Activated naive CD8-positive, alpha-beta T cell treated with anti-CD3 and anti-CD28 coated beads for 36 hours (primary cell): ENCODE results near the gene POLR2C. TPM values are rescaled to one million over a fixed set of nuclear protein-coding genes. Genes with fewer than 3 reads are reported as not detected.

Source experiments
- DNase-seq: peaks from one replicate; pipeline ENCODE4 v3.0.0; 2021
- H3K27ac Mint-ChIP-seq: one replicate; pipeline ENCODE4 v1.8.0; 2022; ENCODE audit warnings: mild to moderate bottlenecking, moderate library complexity, mixed read lengths
- H3K27me3 Mint-ChIP-seq: one replicate; pipeline ENCODE4 v1.8.0; 2022; ENCODE audit warnings: mild to moderate bottlenecking, mixed read lengths
- H3K36me3 Mint-ChIP-seq: one replicate; pipeline ENCODE4 v1.8.0; 2021; ENCODE audit warnings: mild to moderate bottlenecking, mixed read lengths
- H3K4me1 Mint-ChIP-seq: one replicate; pipeline ENCODE4 v1.8.0; 2021; ENCODE audit warnings: mixed read lengths
- H3K4me3 Mint-ChIP-seq: one replicate; pipeline ENCODE4 v1.8.0; 2022; ENCODE audit warnings: mild to moderate bottlenecking, moderate library complexity, mixed read lengths
- H3K9me3 Mint-ChIP-seq: one replicate; pipeline ENCODE4 v1.8.0; 2022; ENCODE audit warnings: mixed read lengths
- total RNA-seq, 2 experiments: library from RNA; stranded (reverse); gene quantifications; one replicate each; pipeline ENCODE4 v1.2.3, GENCODE V29; 2021

POLR2C gene
- total RNA-seq, 2 experiments from 2014 or later: 72.1 to 76.2 TPM

DNA sequence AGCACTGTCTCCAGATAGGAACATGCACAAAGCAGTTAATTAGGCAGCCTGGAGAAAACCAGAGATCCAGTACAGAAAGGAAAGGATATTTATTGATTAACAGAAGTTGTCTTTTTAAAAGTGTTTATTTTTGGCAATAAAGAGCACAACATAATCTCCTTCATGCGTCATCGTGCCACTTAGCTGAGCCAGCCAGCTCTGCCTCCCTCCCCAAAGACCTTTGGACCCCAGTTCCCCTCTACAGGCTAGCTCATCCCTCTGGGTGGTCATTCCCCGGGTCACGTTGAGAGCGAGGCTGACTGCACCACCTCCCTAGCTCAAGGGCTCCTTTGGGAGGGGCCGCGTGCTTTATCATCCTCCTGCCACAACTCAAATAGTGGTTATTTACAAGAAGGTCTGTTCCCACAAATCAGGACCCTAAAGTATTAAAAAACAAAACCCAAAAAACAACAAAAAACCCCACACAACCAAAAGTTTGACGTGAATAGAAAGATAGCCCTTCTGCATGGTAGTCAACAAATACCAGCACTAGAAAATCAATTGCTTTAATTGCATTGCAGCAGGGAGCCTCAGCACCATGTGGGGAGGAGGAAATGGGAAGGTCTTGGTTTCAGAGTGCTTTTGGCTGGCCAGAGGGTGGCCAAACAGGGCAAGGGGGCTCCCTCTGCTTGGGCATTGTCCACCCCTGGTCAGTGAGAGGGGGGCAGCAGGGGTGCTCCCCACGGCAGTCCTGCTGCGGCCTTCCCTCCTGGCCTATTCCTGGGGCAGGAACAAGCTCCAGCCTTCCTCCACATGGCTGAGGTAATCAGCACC, 9.6 kb downstream of the POLR2C start:
- Mint-ChIP-seq H3K36me3 (peaks cover 5% of the 10 kb centered on the region), H3K9me3 (no peaks in the 10 kb centered on the region), H3K4me1 (peaks cover 11% of the 10 kb centered on the region), H3K27ac (no peak overlapping the region), H3K27me3 (no peaks in the 10 kb centered on the region), H3K4me3 (no peak overlapping the region)
- DNase-seq: no peak

DNA sequence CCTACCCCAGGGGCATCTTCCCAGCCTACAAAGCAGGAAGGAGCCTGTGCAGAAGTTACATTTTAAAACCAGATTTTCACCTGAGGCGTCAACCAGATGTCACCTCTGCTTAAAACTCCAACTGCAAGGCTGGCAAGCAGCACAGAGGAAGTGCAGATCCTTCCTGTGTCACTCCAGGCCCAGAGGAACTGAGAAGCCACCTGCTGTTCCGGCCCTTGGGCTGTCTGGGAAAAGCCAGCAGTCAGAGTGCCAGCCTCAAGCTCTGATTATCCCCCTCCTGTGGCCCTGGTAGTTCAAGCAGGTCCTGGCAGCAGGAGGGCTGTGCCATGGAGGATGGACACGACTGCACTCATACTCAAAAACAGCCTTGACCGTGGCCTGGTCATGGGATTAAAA, 10.2 kb downstream of the POLR2C start:
- Mint-ChIP-seq H3K27me3 (no peaks in the 10 kb centered on the region), H3K27ac (no peak overlapping the region), H3K9me3 (no peaks in the 10 kb centered on the region), H3K4me1 (peaks cover 13% of the 10 kb centered on the region), H3K4me3 (no peak overlapping the region), H3K36me3 (peaks cover 4% of the 10 kb centered on the region)
- no peak for DNase-seq

DNA sequence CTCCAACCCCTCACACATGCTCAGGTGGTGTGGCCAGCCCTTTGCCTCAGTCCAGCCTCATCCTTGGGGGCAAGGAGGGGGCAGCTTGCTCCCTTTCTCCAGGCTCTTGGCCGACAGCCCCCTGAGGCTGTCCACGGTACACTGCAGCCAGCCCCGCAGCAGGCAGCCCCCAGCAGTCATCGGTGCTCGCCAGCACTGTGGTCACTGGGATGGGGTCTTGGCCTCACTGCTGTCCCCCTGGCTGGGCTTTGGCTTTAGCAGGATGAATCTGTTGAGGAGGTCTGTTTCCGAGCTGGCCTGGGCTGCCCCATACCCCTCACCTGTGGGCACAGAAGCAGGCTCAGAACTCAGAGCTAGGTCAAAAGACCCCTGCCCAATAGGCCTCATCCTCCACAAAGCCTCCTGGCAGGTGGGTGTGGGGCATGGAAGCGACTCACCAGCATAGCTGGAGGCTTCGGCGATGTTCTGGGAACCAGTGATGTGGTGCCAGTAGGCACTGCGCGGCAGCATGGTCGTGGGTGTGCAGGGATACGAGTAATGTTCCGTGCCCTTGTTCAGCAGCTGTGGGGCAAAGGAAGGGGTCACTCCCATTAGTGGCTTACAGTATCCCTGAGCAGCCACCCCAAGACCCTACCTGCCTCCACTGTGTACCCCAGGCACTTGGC, 10.8 kb downstream of the POLR2C start:
- peaks cover 1% of the 10 kb centered on the region for H3K36me3 Mint-ChIP-seq
- no peak for DNase-seq

DNA sequence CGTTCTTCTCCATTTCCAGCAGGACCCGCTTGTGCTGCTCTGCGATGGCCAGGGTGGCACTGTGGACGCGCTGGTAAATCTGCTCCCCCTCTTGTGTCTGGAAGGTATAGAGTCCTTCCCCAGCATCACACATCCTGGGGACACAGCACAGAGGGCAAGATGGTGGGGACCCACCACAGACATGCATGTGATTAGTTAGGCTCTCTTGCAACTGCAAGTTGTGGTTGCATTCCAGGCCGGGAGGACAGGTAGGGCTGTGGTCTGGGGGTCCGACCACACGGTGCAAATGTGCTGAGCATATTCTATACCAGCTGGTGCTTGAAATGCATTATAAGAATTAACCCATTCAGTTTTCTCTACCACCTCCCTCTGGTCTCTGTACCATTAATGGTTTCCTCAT, 11.4 kb downstream of the POLR2C start:
- no peaks in the 10 kb centered on the region for H3K27me3 Mint-ChIP-seq
- H3K4me1 Mint-ChIP-seq: peaks cover 13% of the 10 kb centered on the region
- DNase-seq: no peak

More for the DNA sequence above, 10.8 kb downstream of the POLR2C start:
- Mint-ChIP-seq H3K4me1 (peaks cover 13% of the 10 kb centered on the region), H3K27ac (no peak overlapping the region), H3K27me3 (no peaks in the 10 kb centered on the region), H3K4me3 (no peak overlapping the region), H3K9me3 (no peaks in the 10 kb centered on the region)

DNA sequence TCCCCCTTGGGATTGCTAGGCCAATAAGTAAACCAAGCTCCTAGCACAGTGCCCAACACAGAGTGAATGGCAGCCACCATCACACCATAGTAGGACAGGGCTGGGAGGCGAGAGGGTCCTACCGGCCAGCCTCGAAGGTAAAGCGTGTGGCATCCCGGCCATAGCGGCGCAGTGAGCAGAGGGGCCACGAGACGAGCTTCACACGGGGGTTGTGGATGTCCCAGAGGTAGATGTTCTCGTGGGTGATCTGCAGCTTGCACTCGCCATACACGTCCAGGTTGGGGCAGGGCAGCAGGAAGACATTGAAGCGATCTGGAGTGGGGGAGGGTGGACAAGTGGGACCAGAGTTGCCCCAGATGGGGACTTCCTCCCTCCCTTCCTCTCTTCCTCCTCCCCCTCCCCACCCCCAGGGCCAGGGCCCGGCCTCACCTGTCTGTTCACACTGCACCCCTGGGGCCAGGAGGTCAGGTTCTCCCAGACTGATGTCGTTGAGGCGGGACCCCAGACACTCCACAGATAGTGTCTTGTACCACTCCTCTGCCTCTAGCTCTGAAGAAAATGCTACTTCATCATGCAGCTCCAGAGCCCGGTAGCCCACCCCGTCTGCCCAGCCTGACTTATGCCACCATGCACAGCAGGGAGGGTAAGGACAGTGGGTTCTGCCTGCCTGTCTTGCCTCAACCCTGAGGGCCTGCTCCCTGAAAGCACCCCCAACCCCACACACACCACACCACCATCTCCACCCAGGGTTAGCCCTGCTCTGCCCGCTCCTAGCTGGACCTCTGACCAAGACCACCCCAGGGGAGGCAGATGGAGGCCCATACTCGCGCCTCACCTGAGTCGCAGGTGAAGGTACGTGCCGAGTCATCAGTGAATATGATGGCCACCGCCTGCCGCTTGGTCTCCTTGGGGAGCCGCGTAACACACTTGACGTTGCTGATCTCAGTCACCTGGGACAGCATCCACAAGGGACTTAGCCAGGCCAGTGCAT, 12.5 kb downstream of the POLR2C start:
- H3K36me3 Mint-ChIP-seq: peaks cover 1% of the 10 kb centered on the region
- DNase-seq: no peak
- peak overlapping the region; percentile 62 for H3K27ac Mint-ChIP-seq
- H3K4me1 Mint-ChIP-seq: peaks cover 17% of the 10 kb centered on the region
- no peak overlapping the region for H3K4me3 Mint-ChIP-seq
- H3K9me3 Mint-ChIP-seq: no peaks in the 10 kb centered on the region
- H3K27me3 Mint-ChIP-seq: no peaks in the 10 kb centered on the region

More for the DNA sequence above, 11.4 kb downstream of the POLR2C start:
- H3K4me3 Mint-ChIP-seq: no peak overlapping the region
- peaks cover 1% of the 10 kb centered on the region for H3K36me3 Mint-ChIP-seq
- no peaks in the 10 kb centered on the region for H3K9me3 Mint-ChIP-seq
- H3K27ac Mint-ChIP-seq: no peak overlapping the region

DNA sequence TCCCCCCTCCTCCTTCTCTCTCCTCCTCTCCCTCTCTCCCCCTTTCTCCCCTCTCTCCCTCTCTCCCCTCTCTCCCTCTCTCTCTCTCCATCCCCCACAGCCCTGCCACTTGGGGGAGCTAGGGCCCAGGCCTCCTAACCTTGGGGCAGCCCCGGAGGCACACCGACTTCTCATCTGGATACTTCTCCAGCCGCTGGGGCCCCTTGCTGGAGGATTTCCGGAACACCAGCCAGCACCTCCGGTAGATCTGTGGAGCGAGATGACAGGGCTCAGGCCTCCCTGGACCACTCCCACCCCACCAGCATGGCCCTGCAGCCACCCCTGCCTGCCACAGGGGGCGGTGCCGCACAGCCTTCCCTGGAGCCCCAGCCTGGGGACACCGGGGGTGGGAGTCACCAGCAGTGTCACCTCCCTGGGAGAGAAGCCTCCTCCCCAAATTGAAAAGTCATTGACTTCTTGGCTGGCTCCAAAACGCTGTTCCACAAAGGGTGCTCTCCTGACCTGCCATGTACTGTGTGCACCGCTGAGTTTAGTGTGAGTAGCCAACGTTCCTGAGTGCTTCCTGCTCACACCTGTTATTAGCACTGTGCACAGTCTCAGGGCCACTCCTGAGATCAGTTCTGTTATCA, 13.3 kb downstream of the POLR2C start:
- H3K27ac Mint-ChIP-seq: peak overlapping the region; percentile 62
- H3K9me3 Mint-ChIP-seq: no peaks in the 10 kb centered on the region
- DNase-seq: peak; percentile 89
- H3K27me3 Mint-ChIP-seq: no peaks in the 10 kb centered on the region
- H3K4me3 Mint-ChIP-seq: peak overlapping the region; percentile 59
- H3K4me1 Mint-ChIP-seq: peaks cover 17% of the 10 kb centered on the region
- H3K36me3 Mint-ChIP-seq: peaks cover 1% of the 10 kb centered on the region

DNA sequence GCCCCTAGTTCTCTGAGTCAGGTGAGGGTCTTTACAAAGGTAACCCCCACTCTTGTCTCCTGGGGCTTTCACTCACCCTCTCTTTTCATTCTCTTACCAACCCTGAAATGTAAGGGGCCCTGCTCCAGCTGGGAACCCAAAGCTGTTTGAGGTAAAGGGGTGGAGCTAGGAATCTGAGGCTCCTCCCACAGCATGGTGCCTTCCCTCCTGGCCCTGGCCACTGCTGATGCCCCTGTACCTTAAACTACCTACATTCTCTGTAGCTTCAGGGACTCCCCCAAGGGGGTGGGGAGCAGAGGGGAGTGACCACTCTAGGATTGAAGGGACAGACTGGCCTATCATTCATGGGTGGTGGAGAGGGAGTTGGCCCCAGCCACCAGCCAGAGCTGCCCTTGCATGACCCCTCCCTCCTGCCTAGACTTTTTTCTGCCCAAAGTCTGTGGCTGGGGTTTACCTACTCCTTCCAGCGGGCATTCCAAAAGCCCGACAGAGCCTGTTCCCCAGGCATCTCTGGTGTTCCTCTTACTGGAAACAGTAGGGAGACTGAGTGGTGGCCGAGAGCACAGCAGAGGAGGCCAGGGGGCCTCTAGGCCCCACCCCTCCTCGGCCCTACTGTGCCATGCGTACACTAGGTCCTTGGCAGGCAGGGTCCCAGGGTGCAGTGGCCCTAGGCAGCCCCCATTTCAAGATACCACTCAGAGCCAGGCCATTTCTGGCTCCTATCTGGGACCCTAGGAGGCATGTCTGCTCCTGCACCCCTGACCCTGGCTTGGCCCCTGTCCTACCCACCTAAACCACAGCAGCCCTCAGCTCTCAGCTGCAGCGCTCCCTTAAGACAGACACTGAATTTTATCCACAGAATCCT, 14.3 kb downstream of the POLR2C start:
- Mint-ChIP-seq H3K36me3 (peaks cover 1% of the 10 kb centered on the region), H3K9me3 (no peaks in the 10 kb centered on the region), H3K4me1 (peaks cover 17% of the 10 kb centered on the region), H3K27ac (no peak overlapping the region), H3K4me3 (no peak overlapping the region), H3K27me3 (no peaks in the 10 kb centered on the region)
- DNase-seq: no peak

DNA sequence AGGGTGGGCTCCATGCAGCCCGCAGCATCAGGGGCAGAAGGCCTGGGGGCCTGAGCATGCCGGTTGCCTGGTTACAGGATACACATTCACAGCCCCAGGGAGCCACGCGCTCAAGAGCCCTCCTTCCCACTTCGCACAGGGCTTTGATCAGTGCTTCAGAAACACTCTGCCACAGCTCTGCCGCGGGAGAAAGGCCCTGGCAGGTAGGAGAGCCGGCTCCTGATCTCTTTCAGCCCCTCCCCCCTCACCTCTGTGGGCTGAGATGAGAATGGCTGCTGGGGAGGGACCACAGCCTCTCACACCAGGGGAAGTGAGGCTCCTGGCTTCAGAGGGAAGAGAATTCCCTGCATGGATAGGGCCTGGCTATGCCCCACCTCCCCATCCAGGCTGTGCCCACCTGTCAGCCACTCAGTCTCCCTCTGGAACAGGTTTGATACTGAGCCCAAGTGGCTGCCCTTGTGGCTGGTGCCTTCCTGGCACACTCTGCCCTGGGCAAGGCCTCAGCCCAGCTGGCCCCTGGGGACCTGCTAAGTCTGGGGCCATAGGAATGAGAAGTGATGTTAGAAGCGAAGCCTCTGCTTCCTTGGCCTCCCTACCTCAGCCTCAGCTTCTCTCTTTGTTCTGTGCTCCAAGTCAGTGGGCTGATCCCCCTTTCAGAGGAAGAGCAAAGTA, 15.2 kb downstream of the POLR2C start:
- Mint-ChIP-seq H3K9me3 (no peaks in the 10 kb centered on the region), H3K36me3 (peaks cover 1% of the 10 kb centered on the region), H3K27me3 (no peaks in the 10 kb centered on the region), H3K27ac (no peak overlapping the region), H3K4me1 (peaks cover 17% of the 10 kb centered on the region), H3K4me3 (no peak overlapping the region)
- DNase-seq: no peak

DNA sequence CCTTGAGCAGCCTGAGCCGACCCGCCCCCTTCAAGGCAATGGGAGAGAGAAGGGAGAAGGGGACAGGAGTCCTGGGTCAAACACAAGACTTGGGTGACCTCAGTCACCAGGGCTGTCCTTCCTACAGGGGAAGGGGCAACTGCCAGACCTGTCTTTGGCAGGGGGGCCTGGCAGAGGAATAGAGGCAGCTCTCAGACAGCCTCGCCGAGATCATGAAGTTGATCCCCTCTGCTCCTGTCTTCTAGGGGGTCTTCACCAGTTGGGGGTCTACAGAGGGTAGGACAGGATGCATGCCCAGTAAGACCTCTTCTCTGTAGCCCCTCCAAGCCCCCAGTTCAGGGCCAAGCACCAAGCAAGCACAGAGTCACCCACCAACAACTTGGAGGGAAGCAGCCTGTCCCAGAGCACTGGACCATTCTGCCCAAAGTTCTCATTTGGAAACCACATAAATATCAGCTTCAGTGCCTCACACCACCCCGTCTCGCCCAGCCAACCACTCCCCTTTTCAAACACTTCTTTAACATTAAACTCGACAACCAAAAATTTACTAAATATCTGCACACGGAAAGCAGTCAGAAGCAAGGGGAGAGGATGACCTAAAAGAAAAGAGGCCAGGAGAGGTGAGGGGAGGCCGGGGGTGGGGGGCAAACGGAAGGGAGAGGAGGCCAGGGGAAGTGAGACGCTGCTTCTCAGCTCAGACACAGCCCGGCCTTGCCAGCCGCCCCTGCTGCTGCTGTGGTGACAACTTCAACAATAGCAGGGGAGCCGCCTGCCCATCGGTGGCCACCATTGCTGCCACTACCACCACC, 16.1 kb downstream of the POLR2C start:
- DNase-seq: no peak
- Mint-ChIP-seq H3K27ac (no peak overlapping the region), H3K4me1 (peaks cover 17% of the 10 kb centered on the region), H3K4me3 (no peak overlapping the region), H3K9me3 (no peaks in the 10 kb centered on the region), H3K27me3 (no peaks in the 10 kb centered on the region), H3K36me3 (peaks cover 1% of the 10 kb centered on the region)

DNA sequence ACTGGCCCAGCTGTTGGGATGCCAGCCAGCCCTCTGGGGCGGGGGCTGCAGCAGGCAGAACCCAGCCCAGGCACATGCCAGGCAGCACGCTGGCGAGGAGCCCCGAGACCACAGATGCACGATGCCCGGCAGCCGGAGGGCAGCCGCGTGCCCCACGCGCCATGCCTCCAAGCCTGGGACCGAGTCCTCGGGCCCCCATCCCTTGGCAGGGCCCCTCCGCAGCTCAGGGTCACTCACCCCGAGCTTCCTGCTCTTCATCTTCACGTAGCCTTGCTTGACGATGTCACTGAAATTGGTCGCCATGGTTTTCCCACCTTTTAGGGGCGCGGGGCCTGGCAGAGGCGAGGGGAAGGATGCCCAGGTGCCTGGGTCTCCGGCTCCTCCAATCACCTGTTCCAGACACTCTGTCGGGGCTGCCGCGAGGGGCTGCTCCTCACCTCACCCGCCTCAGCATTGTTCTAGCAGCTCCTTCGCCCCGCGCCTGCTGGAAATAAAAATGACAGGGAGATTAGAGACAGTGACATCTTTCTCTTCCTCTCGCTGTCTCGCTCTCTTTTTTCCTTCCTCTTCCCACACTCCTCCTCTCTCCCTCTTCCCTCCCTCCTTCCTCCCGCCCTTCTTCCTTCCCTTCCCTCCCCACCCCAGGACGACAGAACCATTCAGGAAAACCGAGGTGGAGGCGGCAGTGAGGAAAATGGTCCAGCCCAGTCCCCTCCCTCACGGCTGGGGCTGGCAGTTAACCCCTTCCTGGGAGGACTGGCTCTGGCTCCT, 16.9 kb downstream of the POLR2C start:
- Mint-ChIP-seq H3K27ac (no peak overlapping the region), H3K9me3 (no peaks in the 10 kb centered on the region), H3K4me3 (no peak overlapping the region), H3K4me1 (peaks cover 17% of the 10 kb centered on the region), H3K36me3 (no peaks in the 10 kb centered on the region), H3K27me3 (no peaks in the 10 kb centered on the region)
- no peak for DNase-seq

DNA sequence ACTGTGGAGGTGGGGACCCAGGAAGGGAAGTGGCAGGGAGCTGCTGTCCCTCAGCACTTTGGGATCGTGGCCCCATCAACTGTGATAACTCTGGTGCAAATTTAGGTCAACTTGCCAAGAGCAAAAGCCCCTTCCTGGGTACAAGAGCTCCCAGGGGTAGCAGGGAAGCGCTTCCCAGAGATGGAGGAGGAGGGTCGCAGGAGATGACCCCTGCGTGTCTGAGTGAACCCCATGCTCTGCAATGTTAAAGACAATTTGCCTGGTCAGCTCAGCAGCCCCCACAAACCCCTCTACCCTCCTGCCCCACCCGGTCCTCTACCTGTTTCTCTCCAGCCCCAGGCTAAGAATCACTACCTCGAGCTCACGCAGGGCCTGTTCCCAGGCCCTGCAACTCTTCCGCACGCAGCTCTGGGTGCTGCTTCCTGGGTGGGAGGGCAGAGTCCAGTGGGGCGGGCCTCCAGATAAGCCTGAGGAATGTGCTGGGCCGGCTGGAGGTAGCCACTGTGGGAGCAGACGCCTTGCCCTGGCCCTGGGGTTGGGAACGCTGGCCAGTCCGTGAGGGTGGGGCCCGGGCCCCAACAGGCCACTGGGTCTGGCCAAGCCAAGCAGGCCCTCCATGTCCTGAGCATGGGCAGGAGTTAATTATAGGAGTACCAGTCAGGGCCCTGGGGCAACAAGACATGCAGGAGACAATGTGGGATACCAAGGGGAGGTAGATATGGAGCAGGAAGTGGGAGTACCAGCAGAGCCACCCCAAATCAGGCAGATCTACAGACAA, 17.7 kb downstream of the POLR2C start:
- H3K27me3 Mint-ChIP-seq: no peaks in the 10 kb centered on the region
- no peak overlapping the region for H3K4me3 Mint-ChIP-seq
- H3K9me3 Mint-ChIP-seq: no peaks in the 10 kb centered on the region
- no peak overlapping the region for H3K27ac Mint-ChIP-seq
- no peak for DNase-seq
- H3K36me3 Mint-ChIP-seq: no peaks in the 10 kb centered on the region
- peaks cover 17% of the 10 kb centered on the region for H3K4me1 Mint-ChIP-seq
